Measurements from ENCODE around the gene MSI2.

DNA sequence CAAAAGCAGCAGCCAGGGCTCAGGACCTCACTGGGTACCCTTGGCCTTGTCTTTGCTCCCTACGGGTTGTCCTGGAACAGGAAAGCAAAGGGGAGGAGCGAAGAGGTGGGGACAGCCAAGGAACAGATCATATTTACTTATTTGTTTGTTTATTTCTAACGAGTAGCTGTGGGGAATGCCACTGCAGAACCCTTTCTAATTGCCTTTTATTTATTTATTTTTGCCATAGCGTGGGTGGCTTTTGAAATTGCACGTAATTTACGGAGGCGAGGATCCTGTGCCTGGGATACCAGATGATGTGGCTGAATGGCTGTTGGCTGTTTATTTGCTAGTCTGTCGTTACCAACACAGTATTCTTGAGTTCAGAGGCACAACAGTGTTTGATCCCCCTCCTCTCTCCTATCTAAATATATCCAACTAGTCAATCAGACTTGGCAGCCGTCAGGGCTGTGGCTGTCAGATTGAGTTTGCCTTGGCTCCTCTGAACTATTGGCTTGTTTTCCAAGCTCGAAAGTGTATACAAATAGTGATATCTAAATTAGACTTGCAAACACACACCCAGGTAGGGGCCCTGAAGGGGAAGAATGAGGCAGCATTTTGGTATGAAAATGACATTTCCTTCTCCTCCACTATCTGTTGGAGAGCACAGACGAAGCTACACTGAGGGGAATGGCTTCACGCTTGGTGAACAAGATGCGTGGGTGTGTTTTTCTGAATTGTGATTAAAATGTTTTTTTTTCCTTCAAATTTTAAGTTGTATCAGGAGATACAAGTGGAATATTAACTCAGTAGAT is 110.4 kb downstream of the MSI2 start:
- TF ChIP-seq ZNF274 (IDR thresholded peaks at IDR 0.05; ENCODE audit: low read depth, low read length): no peak
- no peak for TF ChIP-seq YY1 (IDR thresholded peaks at IDR 0.05; ENCODE audit: insufficient read depth, insufficient read length)
- TF ChIP-seq SUZ12 (IDR thresholded peaks at IDR 0.05; ENCODE audit: extremely low read depth, insufficient read depth, insufficient read length): no peak
